Measurements from ENCODE around the gene KL.
A peak's percentile ranks its signal among the peaks of the same experiment; 100 is the strongest.

KL gene

DNA sequence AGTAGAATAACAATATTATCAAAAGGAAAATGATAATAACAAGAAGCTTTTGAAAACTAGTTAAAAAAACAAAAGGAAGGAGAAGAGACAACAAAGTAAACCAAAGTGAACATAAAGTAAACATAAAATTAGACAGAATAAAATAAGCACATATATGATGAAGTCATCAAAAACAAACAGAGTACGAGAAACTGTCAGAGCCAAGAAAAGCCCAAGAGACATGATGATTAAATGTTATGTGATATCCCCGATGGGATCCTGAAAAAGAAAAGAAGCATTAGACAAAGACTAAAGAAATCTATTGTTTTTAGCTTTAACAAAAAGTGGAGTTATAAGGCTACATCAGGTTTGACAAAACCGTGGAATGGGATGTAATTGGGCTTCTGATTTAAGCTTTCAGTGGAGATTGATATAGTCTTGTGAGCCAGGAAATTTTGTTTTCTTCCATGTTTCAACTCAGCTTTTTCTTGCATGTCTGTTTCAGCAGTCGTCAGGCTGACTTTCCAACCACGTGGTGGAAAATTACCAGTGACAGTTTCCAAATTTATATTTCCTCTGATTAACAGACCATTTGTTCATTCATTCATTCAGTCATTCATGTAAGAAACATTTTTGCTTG, 64.9 kb downstream of the KL start:
- DNase-seq (ENCODE audit: low read depth, low spot score): no peak

DNA sequence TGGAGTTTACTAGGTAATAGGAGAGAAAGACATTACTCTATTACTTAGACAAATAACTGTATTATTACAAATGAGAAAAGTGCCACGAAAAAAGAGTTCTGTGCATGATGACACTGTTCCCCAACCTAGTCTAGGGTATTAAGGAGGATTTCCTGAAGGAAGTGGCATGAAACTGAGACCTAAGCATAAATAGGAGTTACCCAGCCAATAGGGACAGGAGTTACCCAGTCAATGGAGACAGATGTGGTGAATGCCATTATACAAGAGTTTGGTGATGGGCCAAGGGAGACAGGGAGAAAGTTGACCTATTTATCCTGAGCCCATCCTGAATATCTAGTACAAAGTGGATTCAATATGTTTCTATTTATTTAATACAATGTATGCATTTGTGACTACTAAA, 65.4 kb downstream of the KL start:
- DNase-seq (ENCODE audit: low read depth, low spot score): no peak

DNA sequence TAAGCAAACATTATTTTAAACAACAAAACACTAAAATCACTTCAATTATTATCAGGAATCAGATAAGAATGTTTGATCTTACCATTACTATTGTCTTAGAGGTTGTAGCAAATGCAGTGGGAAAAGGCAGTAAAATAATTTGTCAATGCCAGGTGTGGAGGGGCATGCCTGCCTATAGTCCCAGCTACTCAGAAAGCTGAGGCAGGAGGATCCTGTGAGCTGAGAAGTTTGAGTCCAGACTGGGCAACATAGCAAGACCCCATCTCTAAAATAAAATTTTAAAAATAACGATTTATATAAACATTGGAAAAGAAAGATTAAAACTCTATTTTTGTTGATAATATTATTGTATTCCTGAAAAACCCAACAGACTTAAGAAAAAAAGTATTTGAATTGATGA, 66.8 kb downstream of the KL start:
- no peak for DNase-seq (ENCODE audit: low read depth, low spot score)

DNA sequence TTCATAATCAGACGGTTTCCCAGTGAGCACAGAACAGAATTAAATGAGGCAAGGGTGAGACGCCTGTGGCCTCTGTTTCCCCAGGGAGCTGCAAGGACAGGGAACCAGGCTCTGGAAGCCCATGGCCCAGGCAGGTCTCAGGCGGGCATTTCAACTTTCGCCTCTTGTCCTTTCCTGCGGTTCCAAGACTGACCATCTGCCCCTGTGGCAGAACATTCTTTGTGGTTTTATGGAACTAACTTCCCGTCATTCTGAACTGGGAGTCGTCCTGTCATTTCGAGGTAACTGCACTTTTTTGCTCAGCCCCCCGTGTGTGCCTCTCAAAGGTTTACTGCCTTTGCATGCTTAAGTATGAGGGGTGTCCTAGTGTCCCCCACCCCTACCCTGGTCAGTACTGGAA, 70.9 kb downstream of the KL start:
- peak; percentile 55 for DNase-seq (ENCODE audit: low read depth, low spot score)

DNA sequence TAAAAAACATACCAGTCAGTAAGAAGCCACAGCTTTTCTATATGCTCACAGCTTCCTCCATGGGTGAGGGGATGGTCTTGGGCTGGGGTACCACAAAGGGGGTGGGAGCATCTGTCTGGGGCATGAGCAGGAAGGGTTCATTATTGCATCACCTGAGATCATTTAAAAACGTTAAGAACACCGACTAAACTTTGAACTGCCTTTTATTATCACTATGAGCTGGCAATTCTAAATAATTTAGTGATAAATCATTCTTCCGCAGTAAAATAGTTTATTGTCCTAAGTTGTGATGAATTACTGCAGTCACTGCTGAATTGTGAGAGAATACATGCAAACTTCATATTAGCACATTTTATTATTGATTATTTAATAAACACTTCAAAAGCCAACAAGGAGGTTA, 71.6 kb downstream of the KL start:
- DNase-seq (ENCODE audit: low read depth, low spot score): no peak

DNA sequence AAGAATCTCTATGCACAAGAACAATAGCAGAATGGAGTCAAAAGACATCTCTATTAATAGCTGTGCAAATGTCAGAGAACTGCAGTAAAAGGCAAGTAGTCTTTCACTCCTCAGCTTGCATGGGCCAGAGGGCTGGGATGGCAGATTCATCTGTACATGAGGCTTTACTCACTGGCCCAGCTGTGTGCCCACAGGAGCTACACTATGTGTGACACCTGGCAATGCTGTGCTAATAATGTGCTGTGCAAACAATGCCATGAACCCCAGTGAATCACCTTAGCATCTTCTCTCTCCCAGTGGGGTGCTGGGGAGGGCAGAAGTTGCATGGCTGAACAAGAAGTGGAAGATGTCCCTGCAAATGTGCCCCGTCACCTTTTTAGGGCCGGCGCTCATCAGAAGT, 73.1 kb downstream of the KL start:
- DNase-seq (ENCODE audit: low read depth, low spot score): no peak

DNA sequence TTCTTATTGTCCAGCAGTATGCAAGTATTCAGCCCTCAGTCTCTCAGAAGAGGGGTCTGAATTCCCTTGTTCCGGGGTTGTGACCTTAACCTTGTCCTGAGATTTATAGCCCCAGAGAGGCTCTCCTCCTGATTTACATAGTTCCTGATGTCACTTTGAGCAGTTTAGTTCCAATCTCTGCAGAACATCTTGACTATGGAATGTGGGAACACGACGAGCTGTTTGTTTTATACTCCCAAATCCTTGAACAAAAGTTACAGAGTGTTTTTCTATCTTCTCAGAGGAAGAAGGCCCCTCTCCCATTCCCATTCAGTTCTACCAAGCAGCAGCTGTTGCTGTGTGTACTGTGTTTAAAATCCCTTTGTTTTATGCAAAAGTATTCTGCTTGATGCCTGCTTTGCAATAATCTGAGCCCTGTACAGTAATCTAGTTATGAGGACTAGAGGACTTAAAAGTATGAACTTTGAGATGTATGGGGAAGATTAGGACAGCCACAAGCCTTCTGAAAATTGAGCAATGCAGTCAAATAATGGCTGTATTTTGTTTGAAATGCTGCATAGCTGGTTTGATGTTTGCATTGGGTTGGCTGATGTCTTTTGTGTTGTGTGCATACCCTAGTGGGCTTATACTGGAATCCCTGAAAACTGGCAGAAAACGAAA, 74.7 kb downstream of the KL start:
- DNase-seq (ENCODE audit: low read depth, low spot score): no peak

DNA sequence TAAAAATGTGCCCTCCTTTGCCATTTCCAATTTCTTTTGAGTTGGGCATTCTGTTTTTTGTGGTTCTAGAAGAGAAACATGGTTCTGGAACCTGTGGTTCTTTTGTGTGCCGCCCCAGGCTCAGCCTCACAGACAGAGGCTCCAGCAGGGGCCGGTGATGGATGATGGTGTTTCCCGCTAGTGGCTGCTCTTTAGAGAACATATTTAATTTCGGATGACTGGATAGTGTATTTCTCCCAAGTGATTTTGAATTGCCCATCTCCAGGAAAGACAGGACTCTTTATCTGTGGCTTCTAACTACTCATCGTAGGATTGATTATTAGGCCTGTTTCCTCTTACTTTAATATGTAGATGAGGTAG, 75.2 kb downstream of the KL start:
- no peak for DNase-seq (ENCODE audit: low read depth, low spot score)

DNA sequence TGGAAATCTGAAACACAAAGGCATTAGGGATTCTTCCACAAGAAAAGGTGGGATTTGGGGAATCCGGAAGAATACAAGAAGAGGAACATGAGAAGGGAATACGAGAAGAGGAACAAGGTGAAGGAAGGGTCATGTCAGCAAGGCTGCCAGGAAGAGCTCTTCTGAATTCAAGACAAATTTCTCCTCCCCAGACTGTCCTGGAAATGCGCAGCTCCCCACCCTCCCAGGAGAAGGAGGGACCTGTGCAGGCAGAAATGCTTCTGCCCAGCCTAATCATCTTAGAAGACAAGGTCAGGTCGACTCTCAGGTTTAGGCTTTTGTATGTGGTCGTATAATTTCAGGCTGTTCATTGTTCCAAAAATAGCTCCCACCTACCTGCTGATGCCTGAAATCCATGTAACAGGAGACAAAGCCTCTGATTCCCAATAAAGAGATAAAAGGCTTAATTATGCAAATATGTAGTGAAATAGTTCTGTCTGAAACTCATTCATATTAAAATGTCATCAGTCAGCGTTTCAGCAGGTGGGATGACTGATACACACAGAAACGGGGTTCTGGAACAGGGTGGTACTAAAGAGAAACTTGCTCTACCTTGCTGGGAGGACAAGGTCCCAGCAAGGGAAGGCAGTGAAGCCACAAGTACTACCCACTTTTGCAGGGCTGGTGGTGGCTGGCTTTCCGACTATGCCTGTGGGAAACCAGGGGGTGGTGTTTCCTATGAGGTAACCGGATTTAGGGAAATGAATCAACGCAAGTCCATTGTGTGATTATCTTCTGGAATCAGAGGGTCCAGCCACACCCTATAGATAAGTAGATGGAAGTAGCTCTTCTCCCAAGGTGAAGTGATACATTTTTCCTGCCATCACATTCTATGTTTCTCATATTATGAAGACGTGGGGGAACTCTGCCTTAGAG, 76.1 kb downstream of the KL start:
- no peak for DNase-seq (ENCODE audit: low read depth, low spot score)

DNA sequence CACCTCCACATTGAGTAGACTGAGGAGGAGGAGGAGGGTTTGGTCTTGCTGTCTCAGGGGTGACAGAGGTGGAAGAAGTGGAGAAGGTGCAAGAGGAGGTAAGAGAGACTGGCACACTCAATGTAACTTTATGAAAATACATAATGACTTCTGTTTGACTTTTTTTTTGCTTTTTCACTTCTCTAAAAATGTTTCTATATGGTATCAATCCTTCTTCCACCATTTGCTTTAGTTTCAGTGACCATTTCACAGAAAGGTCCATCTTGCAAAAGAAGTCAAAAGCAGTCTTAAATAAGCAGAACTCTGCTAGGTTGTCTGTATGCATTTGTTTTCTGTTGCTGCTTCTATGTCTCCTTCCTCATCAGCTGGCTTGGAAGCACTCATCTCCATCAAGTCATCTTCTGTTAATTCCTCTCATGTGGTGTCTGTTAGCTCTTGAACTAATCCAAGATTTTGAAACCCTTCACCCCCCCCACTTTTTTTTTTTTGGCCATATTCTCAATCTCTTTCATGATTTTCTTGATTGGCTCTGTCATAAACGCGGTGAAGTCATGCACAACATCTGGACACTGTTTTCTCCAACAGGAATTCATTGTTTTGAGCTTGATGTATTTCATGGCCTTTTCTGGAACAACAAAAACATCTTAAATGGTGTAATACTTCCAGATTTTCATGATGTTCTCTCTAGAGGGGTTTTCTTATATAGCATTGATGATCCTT, 80.8 kb downstream of the KL start:
- DNase-seq (ENCODE audit: low read depth, low spot score): no peak

DNA sequence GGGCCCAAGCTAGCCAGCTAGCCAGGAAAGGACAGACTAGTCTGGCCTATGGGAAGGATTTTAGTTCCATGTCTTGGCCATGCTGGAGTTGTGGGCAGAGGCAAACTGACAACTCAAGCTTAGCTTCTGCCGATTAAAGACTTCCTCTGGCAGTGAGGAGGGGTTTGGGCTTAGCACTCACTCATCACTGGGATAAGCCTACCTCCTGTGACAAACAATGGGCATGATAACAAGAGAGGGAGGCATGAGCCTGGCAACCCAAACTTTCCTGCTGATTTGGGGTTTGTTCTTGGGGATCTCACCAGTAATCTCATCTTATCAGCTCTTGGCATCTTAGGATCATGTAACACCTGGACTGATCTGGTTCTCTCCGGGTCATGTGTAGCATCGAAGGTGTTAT, 83.6 kb downstream of the KL start:
- no peak for DNase-seq (ENCODE audit: low read depth, low spot score)

DNA sequence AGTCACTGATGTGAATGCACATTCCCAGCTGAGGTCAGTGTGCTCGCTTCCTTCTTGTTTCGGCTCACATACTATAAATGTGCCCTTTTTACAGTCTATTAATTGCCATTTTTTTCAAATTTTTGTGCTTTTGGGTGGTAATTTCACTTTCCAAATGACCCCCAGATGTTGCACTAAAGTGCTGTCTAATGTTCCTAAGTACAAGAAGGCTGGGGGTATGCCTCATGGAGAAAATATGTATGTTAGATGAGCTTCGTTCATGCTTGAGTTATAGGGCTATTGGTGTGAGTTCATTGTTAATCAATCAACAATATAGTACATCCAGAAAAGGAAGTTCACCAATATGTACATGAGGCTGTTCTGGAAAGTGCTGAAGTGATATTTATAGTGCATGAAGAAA, 84.7 kb downstream of the KL start:
- DNase-seq (ENCODE audit: low read depth, low spot score): no peak

DNA sequence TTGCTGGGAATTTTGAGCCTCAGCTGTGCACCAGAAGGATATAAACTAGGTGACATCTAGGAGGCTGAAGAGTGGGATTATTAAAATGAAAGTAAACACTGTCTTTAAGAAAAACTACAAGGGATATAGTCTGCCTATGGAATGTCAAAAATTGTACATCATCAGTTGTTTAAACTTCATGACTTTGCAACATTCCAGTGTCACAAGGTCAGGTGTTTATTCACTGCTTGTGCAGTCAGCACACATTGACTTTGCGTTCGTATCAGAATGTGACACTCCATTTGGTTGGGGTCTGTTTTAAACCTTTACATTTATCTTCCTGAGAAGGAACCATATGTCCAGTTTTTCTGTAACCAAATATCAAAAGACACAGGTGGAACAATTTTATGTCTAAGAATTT, 85.6 kb downstream of the KL start:
- no peak for DNase-seq (ENCODE audit: low read depth, low spot score)

DNA sequence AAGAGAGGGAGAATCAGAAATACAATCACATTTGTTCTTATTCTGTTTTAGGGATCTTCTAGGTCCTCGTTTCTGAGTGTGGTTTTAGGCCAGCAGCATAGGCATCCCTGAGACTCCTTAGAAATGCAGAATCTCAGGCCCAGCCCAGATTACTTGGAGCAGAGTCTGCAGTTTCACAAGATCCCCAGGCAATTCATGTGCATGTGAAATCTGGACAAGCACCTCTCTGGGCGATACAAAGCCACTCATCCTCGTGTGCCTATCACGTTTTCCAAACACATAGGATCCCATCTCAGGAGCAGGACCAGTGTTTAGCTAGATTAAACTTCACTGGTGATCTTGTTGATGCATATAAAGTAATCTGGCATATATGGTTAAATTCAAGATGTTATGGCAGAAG, 87.2 kb downstream of the KL start:
- no peak for DNase-seq (ENCODE audit: low read depth, low spot score)

DNA sequence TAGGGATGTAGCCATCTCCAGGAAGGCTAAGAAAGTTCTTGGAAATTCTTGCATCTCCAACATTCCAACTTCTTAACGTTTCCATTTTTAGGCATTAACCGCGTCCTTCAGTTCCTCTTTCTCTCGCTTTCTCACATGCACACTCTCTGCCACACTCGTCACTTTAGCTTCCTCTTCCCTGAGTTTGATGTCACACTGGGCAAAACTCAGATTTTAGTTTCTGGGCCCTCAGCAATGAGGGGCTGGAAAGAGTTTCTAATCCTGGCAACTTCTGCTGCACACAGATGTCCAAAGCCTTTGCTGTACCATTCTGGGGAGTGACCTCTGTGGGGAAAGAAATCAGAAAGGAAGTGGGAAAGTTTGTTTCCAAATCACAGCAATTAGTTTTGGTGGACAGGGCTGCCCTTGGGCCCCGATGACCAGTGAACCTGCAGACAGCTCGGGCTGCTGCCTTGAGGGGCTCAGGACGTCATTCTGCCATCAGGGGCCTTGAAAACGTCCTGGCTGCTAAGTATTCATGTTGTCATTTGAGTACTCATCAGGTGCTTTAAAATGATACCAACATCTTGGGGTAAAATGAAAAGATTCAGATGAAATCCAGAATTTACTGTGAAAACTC, 89.3 kb downstream of the KL start:
- DNase-seq (ENCODE audit: low read depth, low spot score): no peak

DNA sequence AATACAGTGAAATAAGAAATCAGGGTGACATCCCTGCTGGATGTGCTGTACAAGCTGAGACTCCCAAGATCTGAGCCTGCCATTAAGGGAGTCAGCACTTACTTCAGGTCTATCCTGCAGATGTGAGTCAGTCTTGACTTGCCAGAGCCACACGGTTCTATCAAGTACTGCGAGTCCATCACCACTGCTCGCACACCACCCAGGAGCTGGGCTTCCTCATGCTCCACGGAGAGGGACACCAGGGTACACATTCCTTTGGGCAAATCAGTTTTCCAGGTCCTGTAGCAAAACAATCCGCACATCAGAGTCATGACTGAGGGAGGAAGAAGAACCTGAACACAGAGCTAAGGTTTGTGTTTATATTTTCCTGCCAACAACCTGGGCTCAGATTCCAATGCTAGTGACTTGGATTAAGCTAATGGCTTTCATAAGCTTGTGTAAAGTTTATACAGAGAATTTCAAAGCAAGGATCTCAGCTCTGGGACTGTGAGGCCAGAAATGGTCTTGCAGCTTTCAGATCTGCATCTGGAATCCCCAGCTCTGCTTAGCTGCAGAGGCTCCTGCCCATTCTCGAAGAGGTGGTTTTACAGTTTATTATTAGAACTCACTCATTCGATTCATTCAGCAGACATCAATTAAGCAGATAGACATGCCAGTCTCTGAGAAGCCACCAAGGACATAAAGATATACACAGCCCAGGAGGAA, 90.6 kb downstream of the KL start:
- DNase-seq (ENCODE audit: low read depth, low spot score): no peak

DNA sequence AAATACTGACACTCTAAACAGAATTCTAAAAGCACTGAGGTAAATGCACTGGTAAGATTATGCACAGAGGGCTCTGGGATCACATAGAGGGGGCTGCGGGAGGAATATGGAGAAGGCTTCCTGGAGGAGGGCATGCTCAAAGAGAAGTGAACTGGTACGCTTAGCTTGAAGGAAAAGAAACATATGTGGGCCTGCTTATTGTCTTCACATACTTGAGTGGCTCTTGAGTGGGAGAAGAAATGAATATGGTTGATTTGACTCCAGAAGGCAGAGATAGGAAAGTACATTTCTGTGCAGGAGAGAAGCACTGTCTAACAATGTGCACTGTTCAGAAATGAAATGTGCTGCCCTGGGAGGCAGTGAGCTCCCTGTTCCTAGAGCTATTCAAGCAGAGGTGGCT, 91.1 kb downstream of the KL start:
- DNase-seq (ENCODE audit: low read depth, low spot score): no peak

DNA sequence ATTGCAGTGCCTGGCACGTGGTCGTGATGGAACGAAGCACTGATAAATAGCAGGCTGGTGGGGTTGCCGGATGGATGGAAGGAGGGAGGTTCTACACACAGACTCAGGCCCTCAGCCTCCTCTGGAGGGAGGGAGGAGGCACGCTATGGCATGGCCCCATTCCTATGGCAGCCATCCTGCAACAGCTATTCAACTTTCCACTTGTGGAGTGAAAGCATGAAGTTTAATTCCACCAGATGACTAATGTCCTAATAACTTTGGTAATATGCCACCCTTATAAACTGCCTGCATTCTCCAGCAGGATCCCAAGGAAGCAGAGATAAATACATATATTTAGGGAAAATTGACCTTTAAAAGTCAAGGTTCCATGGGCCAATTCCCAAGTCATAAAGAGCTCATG, 92.4 kb downstream of the KL start:
- DNase-seq (ENCODE audit: low read depth, low spot score): peak; percentile 69

DNA sequence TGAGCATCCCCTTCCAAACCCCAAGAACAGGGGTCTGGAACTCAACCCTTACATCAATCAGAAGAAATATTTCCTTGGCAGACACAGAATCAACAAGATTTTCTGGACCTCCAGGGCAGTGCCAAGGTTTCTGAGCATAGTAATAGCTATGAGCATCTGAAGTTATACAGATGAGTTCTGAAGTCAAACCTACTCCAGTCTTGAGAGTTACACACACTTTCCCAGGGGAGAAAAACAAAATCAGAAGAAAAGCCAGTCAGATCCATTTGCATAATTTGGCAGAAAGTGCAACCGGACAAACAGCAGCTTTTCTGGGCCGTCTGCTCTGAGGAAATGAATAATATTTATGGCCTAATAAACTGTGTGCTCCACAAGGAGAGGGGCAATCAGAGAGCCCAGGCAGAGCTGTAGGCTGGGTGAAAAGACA, 93.1 kb downstream of the KL start:
- DNase-seq (ENCODE audit: low read depth, low spot score): peak; percentile 29

DNA sequence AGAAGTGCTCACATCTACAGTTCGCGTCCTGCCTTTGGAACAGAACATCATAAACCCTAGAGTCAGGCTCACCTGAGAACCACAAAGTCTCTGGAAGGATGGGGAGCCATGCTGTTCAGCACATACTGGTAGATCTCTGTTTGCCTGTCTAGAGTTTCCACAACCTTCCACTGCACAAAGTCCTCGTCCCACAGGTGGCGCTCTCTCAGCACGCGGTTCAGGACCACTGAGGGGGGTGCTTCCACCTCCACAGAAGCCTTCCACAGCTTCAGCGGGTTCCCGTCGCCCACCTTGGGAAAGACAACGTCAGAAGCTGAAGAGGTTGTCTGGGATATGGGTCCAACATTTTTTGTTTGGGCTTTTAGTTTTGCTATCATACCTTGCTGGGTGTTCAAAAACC, 93.6 kb downstream of the KL start:
- no peak for DNase-seq (ENCODE audit: low read depth, low spot score)

DNA sequence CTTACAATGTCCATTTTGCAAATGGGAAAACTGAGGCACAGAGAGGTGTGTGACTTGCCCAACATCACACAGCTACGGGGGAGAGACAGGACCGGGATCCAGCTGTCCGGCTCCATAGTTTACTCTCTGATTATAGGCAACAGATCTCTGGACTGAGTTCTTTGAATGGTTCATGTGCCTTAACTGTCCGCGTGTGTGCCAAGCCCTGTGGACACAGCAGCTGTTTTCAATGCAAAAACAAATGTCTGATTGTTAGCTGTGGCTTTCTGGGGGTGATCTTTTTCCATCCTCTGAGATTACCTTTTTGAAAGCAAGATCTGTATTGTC, 94.1 kb downstream of the KL start:
- DNase-seq (ENCODE audit: low read depth, low spot score): no peak

Measured in astrocyte of the hippocampus (primary cell).